HEK293 (cell line): ENCODE measurements around the gene LBHD1.

Experiments
- KLF8 ChIP-seq: fragments of 450-650 bp; formaldehyde crosslinking; IDR thresholded peaks from 2 replicates; pipeline ENCODE4 v1.5.1; 2016; ENCODE audit warnings: missing biosample characterization, missing genetic modification characterization
- TCF7L2 ChIP-seq: IDR thresholded peaks from 2 replicates; pipeline ENCODE4 v1.6.1; 2011; ENCODE audit warnings: low read depth, mild to moderate bottlenecking, inconsistent platforms, low read length, moderate library complexity, borderline replicate concordance
- ZBTB17 ChIP-seq: fragments of 450-650 bp; formaldehyde crosslinking; IDR thresholded peaks from 2 replicates; pipeline ENCODE4 v1.5.1; 2016; ENCODE audit warnings: missing biosample characterization, missing genetic modification characterization
- ZBTB7A ChIP-seq: fragments of 450-650 bp; formaldehyde crosslinking; IDR thresholded peaks from 2 replicates; pipeline ENCODE4 v1.5.1; 2016; ENCODE audit warnings: low read depth, missing biosample characterization, missing genetic modification characterization
- ZNF600 ChIP-seq: fragments of 450-650 bp; formaldehyde crosslinking; IDR thresholded peaks from 2 replicates; pipeline ENCODE4 v1.5.1; 2016; ENCODE audit warnings: missing biosample characterization, missing genetic modification characterization
- ZNF837 ChIP-seq: fragments of 450-650 bp; formaldehyde crosslinking; IDR thresholded peaks from 2 replicates; pipeline ENCODE4 v1.5.1; 2016; ENCODE audit warnings: missing biosample characterization, missing genetic modification characterization
- TF ChIP-seq, protein P1 (sequence below): fragments of 450-650 bp; formaldehyde crosslinking; IDR thresholded peaks from 2 replicates; pipeline ENCODE4 v1.5.1; 2016; ENCODE audit warnings: missing biosample characterization, missing genetic modification characterization
- TF ChIP-seq, protein P2 (sequence below): fragments of 450-650 bp; formaldehyde crosslinking; IDR thresholded peaks from 2 replicates; pipeline ENCODE4 v1.5.1; 2016; ENCODE audit warnings: missing biosample characterization, missing genetic modification characterization
- TF ChIP-seq, protein P3 (sequence below): fragments of 450-650 bp; formaldehyde crosslinking; IDR thresholded peaks from 2 replicates; pipeline ENCODE4 v1.5.1; 2016; ENCODE audit warnings: missing biosample characterization, missing genetic modification characterization
- TF ChIP-seq, protein P4 (sequence below): fragments of 450-650 bp; formaldehyde crosslinking; IDR thresholded peaks from 2 replicates; pipeline ENCODE4 v1.5.1; 2016; ENCODE audit warnings: missing biosample characterization, missing genetic modification characterization
- TF ChIP-seq, protein P5 (sequence below): fragments of 450-650 bp; formaldehyde crosslinking; optimal IDR thresholded peaks from 2 replicates; pipeline ENCODE3; 2016; ENCODE audit warnings: missing biosample characterization, mild to moderate bottlenecking, missing genetic modification characterization

DNA sequence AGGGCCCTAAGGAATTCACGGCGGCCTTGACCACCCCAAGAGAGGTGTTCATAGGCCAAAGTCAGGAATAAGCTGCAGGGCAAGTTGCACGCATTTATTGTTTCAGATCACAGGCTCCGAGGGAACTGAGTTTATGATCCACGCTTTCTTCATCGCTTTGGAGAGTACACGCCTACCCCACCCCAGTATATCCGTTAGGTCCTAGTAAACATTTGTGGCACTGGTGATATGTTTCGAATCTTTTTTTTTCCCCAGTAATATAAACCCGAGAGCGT, 26.5 kb downstream of the LBHD1 start:
- TF ChIP-seq, protein P1, sequence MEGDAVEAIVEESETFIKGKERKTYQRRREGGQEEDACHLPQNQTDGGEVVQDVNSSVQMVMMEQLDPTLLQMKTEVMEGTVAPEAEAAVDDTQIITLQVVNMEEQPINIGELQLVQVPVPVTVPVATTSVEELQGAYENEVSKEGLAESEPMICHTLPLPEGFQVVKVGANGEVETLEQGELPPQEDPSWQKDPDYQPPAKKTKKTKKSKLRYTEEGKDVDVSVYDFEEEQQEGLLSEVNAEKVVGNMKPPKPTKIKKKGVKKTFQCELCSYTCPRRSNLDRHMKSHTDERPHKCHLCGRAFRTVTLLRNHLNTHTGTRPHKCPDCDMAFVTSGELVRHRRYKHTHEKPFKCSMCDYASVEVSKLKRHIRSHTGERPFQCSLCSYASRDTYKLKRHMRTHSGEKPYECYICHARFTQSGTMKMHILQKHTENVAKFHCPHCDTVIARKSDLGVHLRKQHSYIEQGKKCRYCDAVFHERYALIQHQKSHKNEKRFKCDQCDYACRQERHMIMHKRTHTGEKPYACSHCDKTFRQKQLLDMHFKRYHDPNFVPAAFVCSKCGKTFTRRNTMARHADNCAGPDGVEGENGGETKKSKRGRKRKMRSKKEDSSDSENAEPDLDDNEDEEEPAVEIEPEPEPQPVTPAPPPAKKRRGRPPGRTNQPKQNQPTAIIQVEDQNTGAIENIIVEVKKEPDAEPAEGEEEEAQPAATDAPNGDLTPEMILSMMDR = no peak
- TF ChIP-seq, protein P2, sequence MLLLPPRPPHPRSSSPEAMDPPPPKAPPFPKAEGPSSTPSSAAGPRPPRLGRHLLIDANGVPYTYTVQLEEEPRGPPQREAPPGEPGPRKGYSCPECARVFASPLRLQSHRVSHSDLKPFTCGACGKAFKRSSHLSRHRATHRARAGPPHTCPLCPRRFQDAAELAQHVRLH (tag by site-specific recombination) = no peak
- TF ChIP-seq TCF7L2 (no peak), KLF8 (no peak), ZBTB7A (no peak), ZNF600 (tag by site-specific recombination) (no peak), ZNF837 (no peak), ZBTB17 (tag by site-specific recombination) (no peak)
- TF ChIP-seq, protein P3, sequence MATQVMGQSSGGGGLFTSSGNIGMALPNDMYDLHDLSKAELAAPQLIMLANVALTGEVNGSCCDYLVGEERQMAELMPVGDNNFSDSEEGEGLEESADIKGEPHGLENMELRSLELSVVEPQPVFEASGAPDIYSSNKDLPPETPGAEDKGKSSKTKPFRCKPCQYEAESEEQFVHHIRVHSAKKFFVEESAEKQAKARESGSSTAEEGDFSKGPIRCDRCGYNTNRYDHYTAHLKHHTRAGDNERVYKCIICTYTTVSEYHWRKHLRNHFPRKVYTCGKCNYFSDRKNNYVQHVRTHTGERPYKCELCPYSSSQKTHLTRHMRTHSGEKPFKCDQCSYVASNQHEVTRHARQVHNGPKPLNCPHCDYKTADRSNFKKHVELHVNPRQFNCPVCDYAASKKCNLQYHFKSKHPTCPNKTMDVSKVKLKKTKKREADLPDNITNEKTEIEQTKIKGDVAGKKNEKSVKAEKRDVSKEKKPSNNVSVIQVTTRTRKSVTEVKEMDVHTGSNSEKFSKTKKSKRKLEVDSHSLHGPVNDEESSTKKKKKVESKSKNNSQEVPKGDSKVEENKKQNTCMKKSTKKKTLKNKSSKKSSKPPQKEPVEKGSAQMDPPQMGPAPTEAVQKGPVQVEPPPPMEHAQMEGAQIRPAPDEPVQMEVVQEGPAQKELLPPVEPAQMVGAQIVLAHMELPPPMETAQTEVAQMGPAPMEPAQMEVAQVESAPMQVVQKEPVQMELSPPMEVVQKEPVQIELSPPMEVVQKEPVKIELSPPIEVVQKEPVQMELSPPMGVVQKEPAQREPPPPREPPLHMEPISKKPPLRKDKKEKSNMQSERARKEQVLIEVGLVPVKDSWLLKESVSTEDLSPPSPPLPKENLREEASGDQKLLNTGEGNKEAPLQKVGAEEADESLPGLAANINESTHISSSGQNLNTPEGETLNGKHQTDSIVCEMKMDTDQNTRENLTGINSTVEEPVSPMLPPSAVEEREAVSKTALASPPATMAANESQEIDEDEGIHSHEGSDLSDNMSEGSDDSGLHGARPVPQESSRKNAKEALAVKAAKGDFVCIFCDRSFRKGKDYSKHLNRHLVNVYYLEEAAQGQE (tag by site-specific recombination) = no peak
- TF ChIP-seq, protein P4, sequence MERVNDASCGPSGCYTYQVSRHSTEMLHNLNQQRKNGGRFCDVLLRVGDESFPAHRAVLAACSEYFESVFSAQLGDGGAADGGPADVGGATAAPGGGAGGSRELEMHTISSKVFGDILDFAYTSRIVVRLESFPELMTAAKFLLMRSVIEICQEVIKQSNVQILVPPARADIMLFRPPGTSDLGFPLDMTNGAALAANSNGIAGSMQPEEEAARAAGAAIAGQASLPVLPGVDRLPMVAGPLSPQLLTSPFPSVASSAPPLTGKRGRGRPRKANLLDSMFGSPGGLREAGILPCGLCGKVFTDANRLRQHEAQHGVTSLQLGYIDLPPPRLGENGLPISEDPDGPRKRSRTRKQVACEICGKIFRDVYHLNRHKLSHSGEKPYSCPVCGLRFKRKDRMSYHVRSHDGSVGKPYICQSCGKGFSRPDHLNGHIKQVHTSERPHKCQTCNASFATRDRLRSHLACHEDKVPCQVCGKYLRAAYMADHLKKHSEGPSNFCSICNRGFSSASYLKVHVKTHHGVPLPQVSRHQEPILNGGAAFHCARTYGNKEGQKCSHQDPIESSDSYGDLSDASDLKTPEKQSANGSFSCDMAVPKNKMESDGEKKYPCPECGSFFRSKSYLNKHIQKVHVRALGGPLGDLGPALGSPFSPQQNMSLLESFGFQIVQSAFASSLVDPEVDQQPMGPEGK (tag by site-specific recombination) = no peak
- TF ChIP-seq, protein P5, sequence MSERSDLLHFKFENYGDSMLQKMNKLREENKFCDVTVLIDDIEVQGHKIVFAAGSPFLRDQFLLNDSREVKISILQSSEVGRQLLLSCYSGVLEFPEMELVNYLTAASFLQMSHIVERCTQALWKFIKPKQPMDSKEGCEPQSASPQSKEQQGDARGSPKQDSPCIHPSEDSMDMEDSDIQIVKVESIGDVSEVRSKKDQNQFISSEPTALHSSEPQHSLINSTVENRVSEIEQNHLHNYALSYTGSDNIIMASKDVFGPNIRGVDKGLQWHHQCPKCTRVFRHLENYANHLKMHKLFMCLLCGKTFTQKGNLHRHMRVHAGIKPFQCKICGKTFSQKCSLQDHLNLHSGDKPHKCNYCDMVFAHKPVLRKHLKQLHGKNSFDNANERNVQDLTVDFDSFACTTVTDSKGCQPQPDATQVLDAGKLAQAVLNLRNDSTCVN = no peak
